NCI-H146 treated with DMSO at 0.1 percent for 48 hours (cell line): ENCODE results near the gene EYS.
"Not testable (repeated sequence)": the region's sequence is repeated elsewhere in the genome, so short reads cannot be mapped to it uniquely, and the experiment has no call there.

Experiments used
- DNase-seq: peaks from one replicate; lab custom pipeline; 2025; ENCODE audit not compliant: unreplicated experiment; lab: John Stamatoyannopoulos, UW

The EYS gene

GRCh38 chr6:63783096-63783495 is 1923.9 kb downstream of the EYS start:
- no peak for DNase-seq

- DNase-seq = no peak
Observed at GRCh38 chr6:63774961-63775360, 1932.1 kb downstream of the EYS start.

- no peak for DNase-seq
Observed at GRCh38 chr6:63773200-63773599, 1933.8 kb downstream of the EYS start.

GRCh38 chr6:63765828-63766227 is 1941.2 kb downstream of the EYS start:
- DNase-seq = no peak

- peak; percentile 1 for DNase-seq
Observed at GRCh38 chr6:63764318-63764916, 1942.6 kb downstream of the EYS start.

GRCh38 chr6:63760199-63760598 is 1946.8 kb downstream of the EYS start:
- DNase-seq = no peak

- no peak for DNase-seq
Observed at GRCh38 chr6:63759605-63760105, 1947.4 kb downstream of the EYS start.

- no peak for DNase-seq
Observed at GRCh38 chr6:63757826-63758225, 1949.2 kb downstream of the EYS start.

GRCh38 chr6:63757275-63757674 is 1949.8 kb downstream of the EYS start:
- not testable (repeated sequence) for DNase-seq

- no peak for DNase-seq
Observed at GRCh38 chr6:63750400-63750799, 1956.6 kb downstream of the EYS start.

- no peak for DNase-seq
Observed at GRCh38 chr6:63745784-63746183, 1961.2 kb downstream of the EYS start.

- DNase-seq = no peak
Observed at GRCh38 chr6:63744810-63745209, 1962.2 kb downstream of the EYS start.

- no peak for DNase-seq
Observed at GRCh38 chr6:63743691-63744090, 1963.3 kb downstream of the EYS start.

GRCh38 chr6:63742060-63742459 is 1965.0 kb downstream of the EYS start:
- no peak for DNase-seq

GRCh38 chr6:63740709-63741108 is 1966.3 kb downstream of the EYS start:
- no peak for DNase-seq

GRCh38 chr6:63739094-63739687 is 1967.8 kb downstream of the EYS start:
- DNase-seq = no peak

- not testable (repeated sequence) for DNase-seq
Observed at GRCh38 chr6:63738190-63738589, 1968.8 kb downstream of the EYS start.

- DNase-seq = no peak
Observed at GRCh38 chr6:63734923-63735322, 1972.1 kb downstream of the EYS start.

GRCh38 chr6:63732336-63732735 is 1974.7 kb downstream of the EYS start:
- no peak for DNase-seq

GRCh38 chr6:63731930-63732329 is 1975.1 kb downstream of the EYS start:
- no peak for DNase-seq

GRCh38 chr6:63730311-63730710 is 1976.7 kb downstream of the EYS start:
- DNase-seq = no peak

- DNase-seq = no peak
Observed at GRCh38 chr6:63724721-63725120, 1982.3 kb downstream of the EYS start.

GRCh38 chr6:63721181-63721580 is 1985.8 kb downstream of the EYS start:
- DNase-seq = no peak
